DMS 273 treated with DMSO at 0.1 percent for 48 hours (cell line): ENCODE data around the gene CFAP410.

Experiments used
- DNase-seq: peaks from one replicate; lab custom pipeline; 2025; lab: John Stamatoyannopoulos, UW

Gene CFAP410

GRCh38 chr21:44338971-44339910 is at the start of gene CFAP410:
Gene CFAP410, minus strand, starts transcription at chr21:44339390. Its CDS starts 196 bp downstream, at chr21:44339194.
- peak; percentile 87 for DNase-seq

- DNase-seq = no peak
Measured at GRCh38 chr21:44384968-44385367, 45.8 kb upstream of the CFAP410 start.

- no peak for DNase-seq
Measured at GRCh38 chr21:44383216-44383615, 44.0 kb upstream of the CFAP410 start.

- DNase-seq = no peak
Measured at GRCh38 chr21:44382536-44382935, 43.3 kb upstream of the CFAP410 start.

GRCh38 chr21:44381874-44382273 is 42.7 kb upstream of the CFAP410 start:
- DNase-seq = no peak

- DNase-seq = no peak
Measured at GRCh38 chr21:44380876-44381275, 41.7 kb upstream of the CFAP410 start.

GRCh38 chr21:44379991-44380865 is 41.0 kb upstream of the CFAP410 start:
- no peak for DNase-seq

- DNase-seq = no peak
Measured at GRCh38 chr21:44379515-44379848, 40.3 kb upstream of the CFAP410 start.

GRCh38 chr21:44378646-44379514 is 39.7 kb upstream of the CFAP410 start:
- DNase-seq = no peak

GRCh38 chr21:44377922-44378645 is 38.9 kb upstream of the CFAP410 start:
- no peak for DNase-seq

GRCh38 chr21:44377201-44377921 is 38.2 kb upstream of the CFAP410 start:
- DNase-seq = no peak

- no peak for DNase-seq
Measured at GRCh38 chr21:44376606-44377005, 37.4 kb upstream of the CFAP410 start.

GRCh38 chr21:44375761-44376241 is 36.6 kb upstream of the CFAP410 start:
- no peak for DNase-seq

GRCh38 chr21:44375281-44375651 is 36.1 kb upstream of the CFAP410 start:
- DNase-seq = no peak

GRCh38 chr21:44374601-44375280 is 35.6 kb upstream of the CFAP410 start:
- DNase-seq = no peak

- no peak for DNase-seq
Measured at GRCh38 chr21:44372616-44373015, 33.4 kb upstream of the CFAP410 start.

GRCh38 chr21:44371596-44371995 is 32.4 kb upstream of the CFAP410 start:
- DNase-seq = no peak

- DNase-seq = no peak
Measured at GRCh38 chr21:44370786-44371410, 31.7 kb upstream of the CFAP410 start.

- DNase-seq = no peak
Measured at GRCh38 chr21:44370027-44370735, 31.0 kb upstream of the CFAP410 start.
